Brain microvascular endothelial cell (primary cell): ENCODE measurements around the gene FRAS1.

Source experiments
- DNase-seq: peaks from one replicate; pipeline ENCODE4 v3.0.0-alpha.2; 2020
- H3K27ac ChIP-seq: fragments of 250-450 bp; sonication (Bioruptor Pico); 2 replicates; pipeline ENCODE4 v1.5.1; 2020; ENCODE audit warnings: mild to moderate bottlenecking, moderate library complexity
- H3K27me3 ChIP-seq: fragments of 250-450 bp; sonication (Bioruptor Pico); replicated peaks from 2 replicates; pipeline ENCODE4 v1.5.1; 2020; ENCODE audit warnings: mild to moderate bottlenecking
- H3K36me3 ChIP-seq: fragments of 250-450 bp; sonication (Bioruptor Pico); replicated peaks from 2 replicates; pipeline ENCODE4 v1.5.1; 2020; ENCODE audit warnings: mild to moderate bottlenecking
- H3K4me3 ChIP-seq: 2 replicates; pipeline ENCODE4 v1.5.1; 2011; ENCODE audit warnings: low read depth, mild to moderate bottlenecking, control low read depth, low read length, moderate library complexity
- in situ Hi-C: cut with HindIII; loops from 2 replicates; pipeline ENCODE4 v1.10.0; 2017; ENCODE audit warnings: low sequenced_read_pairs, low pct_ligation_motif_present
- TF ChIP-seq, protein P1 (sequence below): IDR thresholded peaks from 2 replicates; pipeline ENCODE4 v1.5.1; 2011; ENCODE audit warnings: low read depth, mild to moderate bottlenecking, moderate library complexity, low read length, control low read depth, inconsistent platforms; ENCODE audit errors: missing control alignments

FRAS1 gene

DNA sequence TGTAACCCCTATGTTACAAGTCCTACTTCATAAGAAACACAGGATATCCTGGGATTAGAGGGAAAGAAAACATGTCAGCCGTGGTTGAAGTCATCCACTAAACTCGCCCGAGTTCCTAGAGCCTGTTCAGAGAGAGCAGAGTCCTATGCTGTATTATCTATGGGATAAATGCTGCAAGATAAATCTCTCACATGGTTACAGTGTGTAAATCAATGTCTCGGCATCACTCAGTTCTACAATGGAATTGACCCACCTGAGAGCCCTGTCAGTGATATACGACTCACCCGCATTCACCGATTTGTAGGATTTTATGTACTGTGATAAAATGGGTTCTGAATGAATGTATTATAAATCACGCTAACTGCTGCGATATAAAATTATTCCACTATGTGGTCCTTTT is 366.7 kb downstream of the FRAS1 start:
- Histone ChIP-seq H3K27me3 (no peaks in the 10 kb centered on the region), H3K36me3 (no peaks in the 10 kb centered on the region), H3K4me3 (no peak overlapping the region), H3K27ac (no peak overlapping the region)
- DNase-seq = no peak
- in situ Hi-C loops = no loop called here
- TF ChIP-seq, protein P1, sequence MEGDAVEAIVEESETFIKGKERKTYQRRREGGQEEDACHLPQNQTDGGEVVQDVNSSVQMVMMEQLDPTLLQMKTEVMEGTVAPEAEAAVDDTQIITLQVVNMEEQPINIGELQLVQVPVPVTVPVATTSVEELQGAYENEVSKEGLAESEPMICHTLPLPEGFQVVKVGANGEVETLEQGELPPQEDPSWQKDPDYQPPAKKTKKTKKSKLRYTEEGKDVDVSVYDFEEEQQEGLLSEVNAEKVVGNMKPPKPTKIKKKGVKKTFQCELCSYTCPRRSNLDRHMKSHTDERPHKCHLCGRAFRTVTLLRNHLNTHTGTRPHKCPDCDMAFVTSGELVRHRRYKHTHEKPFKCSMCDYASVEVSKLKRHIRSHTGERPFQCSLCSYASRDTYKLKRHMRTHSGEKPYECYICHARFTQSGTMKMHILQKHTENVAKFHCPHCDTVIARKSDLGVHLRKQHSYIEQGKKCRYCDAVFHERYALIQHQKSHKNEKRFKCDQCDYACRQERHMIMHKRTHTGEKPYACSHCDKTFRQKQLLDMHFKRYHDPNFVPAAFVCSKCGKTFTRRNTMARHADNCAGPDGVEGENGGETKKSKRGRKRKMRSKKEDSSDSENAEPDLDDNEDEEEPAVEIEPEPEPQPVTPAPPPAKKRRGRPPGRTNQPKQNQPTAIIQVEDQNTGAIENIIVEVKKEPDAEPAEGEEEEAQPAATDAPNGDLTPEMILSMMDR = no peak

DNA sequence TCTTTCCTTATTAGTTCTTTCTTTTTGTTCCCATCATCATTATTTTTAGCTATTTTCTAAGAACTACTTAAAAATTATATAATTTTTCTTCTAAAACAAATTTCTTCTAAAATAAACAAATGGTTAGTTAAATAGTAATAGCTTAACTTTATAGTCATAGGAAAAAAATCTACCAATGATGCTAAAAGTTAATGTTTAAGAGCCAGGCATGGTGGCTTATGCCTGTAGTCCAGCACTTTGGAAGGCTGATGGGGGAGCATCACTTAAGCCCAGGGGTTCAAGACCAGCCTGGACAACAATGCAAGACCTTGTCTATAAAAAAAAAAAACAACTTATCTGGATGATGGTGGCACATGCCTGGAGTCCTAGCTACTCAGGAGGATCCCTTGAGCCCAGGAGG is 367.3 kb downstream of the FRAS1 start:
- Histone ChIP-seq H3K27me3 (no peaks in the 10 kb centered on the region), H3K27ac (no peak overlapping the region), H3K4me3 (no peak overlapping the region), H3K36me3 (no peaks in the 10 kb centered on the region)
- in situ Hi-C loops = no loop called here
- TF ChIP-seq, protein P1 = no peak
- no peak for DNase-seq

DNA sequence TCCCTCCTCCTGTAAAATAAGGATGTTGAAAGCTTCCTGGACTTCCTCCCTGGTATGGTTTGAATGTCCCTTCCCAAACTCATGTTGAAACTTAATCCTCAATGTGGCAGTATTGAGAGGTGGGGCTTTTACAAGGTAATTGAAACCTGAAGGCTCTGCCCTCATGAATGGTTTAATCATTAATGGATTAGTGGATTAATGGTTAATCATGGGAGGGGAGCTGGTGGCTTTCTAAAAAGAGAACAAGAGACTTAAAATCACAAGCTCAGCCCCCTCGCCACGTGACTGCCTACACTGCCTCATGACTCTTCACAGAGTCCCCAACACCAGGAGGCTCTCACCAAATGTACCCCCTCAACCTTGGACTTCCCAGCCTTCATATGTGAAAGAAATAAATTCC is 369.8 kb downstream of the FRAS1 start:
- in situ Hi-C loops = no loop called here
- H3K27ac ChIP-seq = no peak overlapping the region
- H3K27me3 ChIP-seq = no peaks in the 10 kb centered on the region
- TF ChIP-seq, protein P1 = no peak
- H3K4me3 ChIP-seq = no peak overlapping the region
- no peak for DNase-seq
- H3K36me3 ChIP-seq = no peaks in the 10 kb centered on the region

DNA sequence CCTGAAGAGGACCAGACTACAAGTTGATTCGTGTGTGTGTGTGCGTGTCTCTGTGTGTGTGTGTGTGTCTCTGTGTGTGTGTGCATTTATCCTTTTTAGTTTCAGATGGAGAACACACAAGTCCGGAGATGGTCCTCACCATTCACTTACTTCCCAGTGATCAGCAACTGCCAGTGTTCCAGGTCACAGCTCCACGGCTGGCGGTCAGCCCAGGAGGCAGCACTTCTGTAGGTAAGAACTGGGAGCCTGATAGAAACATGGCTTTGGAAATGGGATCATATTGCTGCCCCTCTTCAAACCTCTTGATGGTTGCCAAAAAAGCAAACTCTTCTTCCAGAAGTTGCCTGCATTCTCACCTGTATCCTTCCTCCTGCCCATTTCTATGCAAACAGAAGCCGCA is 371.9 kb downstream of the FRAS1 start:
- TF ChIP-seq, protein P1 = no peak
- H3K4me3 ChIP-seq = no peak overlapping the region
- in situ Hi-C loops = no loop called here
- H3K27me3 ChIP-seq = no peaks in the 10 kb centered on the region
- H3K27ac ChIP-seq = no peak overlapping the region
- DNase-seq = no peak
- no peaks in the 10 kb centered on the region for H3K36me3 ChIP-seq

DNA sequence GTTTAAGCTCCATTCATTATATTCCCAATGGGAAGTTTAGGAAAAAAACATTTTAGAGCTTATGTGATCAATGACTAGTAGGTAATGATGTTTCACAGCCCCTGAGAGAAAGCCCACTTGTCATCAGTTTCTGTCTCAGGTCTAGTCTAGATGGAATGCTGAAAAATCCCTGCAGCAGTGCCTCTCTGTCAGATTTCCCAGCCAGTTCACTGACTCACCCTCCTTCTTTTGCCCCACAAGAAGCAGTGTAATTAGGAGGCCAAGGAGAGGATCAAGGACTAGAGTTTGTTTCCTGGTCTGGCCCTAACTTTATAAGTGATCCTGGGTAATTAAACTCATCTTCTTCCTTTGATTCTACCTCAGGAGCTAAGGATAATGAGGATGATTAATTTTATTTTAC is 375.8 kb downstream of the FRAS1 start:
- no peaks in the 10 kb centered on the region for H3K27me3 ChIP-seq
- peak; percentile 11 for DNase-seq
- H3K4me3 ChIP-seq = no peak overlapping the region
- in situ Hi-C loops = no loop called here
- TF ChIP-seq, protein P1 = no peak
- H3K27ac ChIP-seq = no peak overlapping the region
- no peaks in the 10 kb centered on the region for H3K36me3 ChIP-seq

DNA sequence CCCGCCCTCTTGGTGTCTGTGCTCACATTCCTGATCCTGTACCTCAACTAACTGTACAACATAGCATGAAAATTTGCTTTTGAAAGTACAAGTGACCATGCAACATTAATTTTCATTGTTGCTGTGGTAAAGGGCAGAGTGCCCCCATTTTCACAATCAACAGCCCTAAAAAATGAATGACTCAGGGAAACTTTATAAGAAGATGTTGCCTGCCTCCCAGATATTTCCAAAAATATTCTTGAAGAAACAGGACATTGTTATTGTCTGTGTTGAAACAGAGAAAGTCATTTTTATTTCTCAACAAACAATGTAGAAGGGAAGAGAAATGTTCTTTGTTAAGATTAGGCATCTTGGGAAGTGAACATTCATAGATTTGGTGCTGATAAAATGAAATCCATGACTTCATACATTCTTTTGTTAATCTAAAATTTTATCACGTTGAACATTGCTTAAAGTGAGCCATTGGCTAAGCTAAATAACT is 380.5 kb downstream of the FRAS1 start:
- in situ Hi-C loops = no loop called here
- Histone ChIP-seq H3K36me3 (no peaks in the 10 kb centered on the region), H3K4me3 (no peak overlapping the region), H3K27ac (no peak overlapping the region), H3K27me3 (no peaks in the 10 kb centered on the region)
- TF ChIP-seq, protein P1 = no peak
- no peak for DNase-seq
